ENCODE measurements around the gene TP53BP2. TPM values are rescaled to one million over a fixed set of nuclear protein-coding genes. Genes with fewer than 3 reads are reported as not detected.

TP53BP2 gene
- total RNA-seq, 1 donor from 2014 or later = 34.4 TPM

DNA sequence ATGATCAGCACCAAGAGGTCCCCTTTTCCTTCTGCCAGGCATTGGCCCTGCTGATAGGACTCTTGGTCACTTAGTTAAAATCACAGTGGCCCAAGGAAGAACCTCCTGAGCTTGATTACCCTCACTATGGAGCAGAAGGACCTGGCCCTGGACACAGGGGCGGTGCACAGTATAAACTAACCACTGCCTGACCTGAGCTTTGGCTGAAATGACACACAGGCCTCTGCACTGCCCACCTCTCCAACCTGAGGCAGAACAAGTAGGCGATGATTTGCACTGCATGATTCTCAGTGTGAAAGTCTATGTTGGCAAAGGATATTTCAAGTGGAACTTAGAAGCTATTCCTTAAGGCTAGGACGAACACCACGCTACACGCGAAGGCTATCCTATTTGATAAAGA, 84.9 kb downstream of the TP53BP2 start:
- H3K36me3 ChIP-seq (ENCODE audit: control insufficient read depth in 3 of 3, insufficient read depth in 3 of 3, low read length in 3 of 3) = peaks cover 62 to 91% (median 69%) of the 10 kb centered on the region in 3 donors
- H3K9ac ChIP-seq (ENCODE audit: low read depth in 1 of 3, low read length in 3 of 3) = no peak overlapping the region
- no peaks in the 10 kb centered on the region for H3K9me3 ChIP-seq (ENCODE audit: control insufficient read depth in 3 of 3, low read length in 3 of 3)
- H3K27ac ChIP-seq (ENCODE audit: low read depth, low read length) = no peak overlapping the region
- peaks cover 5 to 9% (median 9%) of the 10 kb centered on the region in 3 donors for H3K4me1 ChIP-seq (ENCODE audit: control insufficient read depth in 3 of 3, insufficient read depth in 3 of 3, low read length in 3 of 3)
- no peak overlapping the region for H3K4me3 ChIP-seq (ENCODE audit: low read length in 3 of 3)
- H3K27me3 ChIP-seq (ENCODE audit: control insufficient read depth in 3 of 3, insufficient read depth in 3 of 3, low read length in 3 of 3) = no peaks in the 10 kb centered on the region

DNA sequence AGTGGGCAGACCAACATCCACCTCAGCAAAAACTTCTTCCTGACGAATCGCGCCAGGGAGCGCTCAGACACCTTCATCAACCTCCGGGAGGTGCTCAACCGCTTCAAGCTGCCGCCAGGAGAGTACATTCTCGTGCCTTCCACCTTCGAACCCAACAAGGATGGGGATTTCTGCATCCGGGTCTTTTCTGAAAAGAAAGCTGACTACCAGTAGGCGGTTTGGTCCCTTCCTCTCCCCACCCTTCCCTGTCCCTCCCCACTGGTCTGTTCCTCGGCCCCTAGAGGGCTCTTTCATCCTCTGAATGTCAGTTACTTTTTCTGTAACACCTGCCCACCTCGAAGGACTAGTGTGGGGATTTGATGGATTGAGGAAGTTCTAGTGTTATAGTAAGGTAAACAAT, 86.5 kb downstream of the TP53BP2 start:
- no peak overlapping the region for H3K4me3 ChIP-seq (ENCODE audit: low read length in 3 of 3)
- H3K9ac ChIP-seq (ENCODE audit: low read depth in 1 of 3, low read length in 3 of 3) = no peak overlapping the region
- H3K27me3 ChIP-seq (ENCODE audit: control insufficient read depth in 3 of 3, insufficient read depth in 3 of 3, low read length in 3 of 3) = no peaks in the 10 kb centered on the region
- peaks cover 65 to 94% (median 84%) of the 10 kb centered on the region in 3 donors for H3K36me3 ChIP-seq (ENCODE audit: control insufficient read depth in 3 of 3, insufficient read depth in 3 of 3, low read length in 3 of 3)
- no peak overlapping the region for H3K27ac ChIP-seq (ENCODE audit: low read depth, low read length)
- H3K9me3 ChIP-seq (ENCODE audit: control insufficient read depth in 3 of 3, low read length in 3 of 3) = no peaks in the 10 kb centered on the region
- H3K4me1 ChIP-seq (ENCODE audit: control insufficient read depth in 3 of 3, insufficient read depth in 3 of 3, low read length in 3 of 3) = no peaks in the 10 kb centered on the region

DNA sequence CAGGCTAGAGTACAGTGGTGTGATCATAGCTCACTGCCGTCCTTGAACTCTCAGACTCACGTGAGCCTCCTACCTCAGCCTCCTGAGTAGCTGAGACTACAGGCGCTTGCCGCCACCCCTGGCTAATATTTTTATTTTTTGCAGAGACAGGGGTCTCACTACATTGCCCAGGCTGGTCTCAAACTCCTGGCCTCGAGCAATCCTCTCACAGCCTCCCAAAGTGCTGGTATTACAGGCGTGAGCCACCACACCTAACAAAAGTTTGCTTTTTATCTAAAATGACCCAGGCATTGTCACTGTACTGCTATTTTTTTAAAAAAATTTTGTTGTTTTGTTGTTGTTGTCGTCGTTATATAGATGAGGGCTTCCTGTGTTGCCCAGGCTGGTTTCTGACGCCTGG, 87.0 kb downstream of the TP53BP2 start:
- H3K9me3 ChIP-seq (ENCODE audit: control insufficient read depth in 3 of 3, low read length in 3 of 3) = no peaks in the 10 kb centered on the region
- H3K4me3 ChIP-seq (ENCODE audit: low read length in 3 of 3) = no peak overlapping the region
- no peak overlapping the region for H3K9ac ChIP-seq (ENCODE audit: low read depth in 1 of 3, low read length in 3 of 3)
- no peaks in the 10 kb centered on the region for H3K27me3 ChIP-seq (ENCODE audit: control insufficient read depth in 3 of 3, insufficient read depth in 3 of 3, low read length in 3 of 3)
- no peak overlapping the region for H3K27ac ChIP-seq (ENCODE audit: low read depth, low read length)
- H3K36me3 ChIP-seq (ENCODE audit: control insufficient read depth in 3 of 3, insufficient read depth in 3 of 3, low read length in 3 of 3) = peaks cover 64 to 94% (median 85%) of the 10 kb centered on the region in 3 donors
- no peaks in the 10 kb centered on the region for H3K4me1 ChIP-seq (ENCODE audit: control insufficient read depth in 3 of 3, insufficient read depth in 3 of 3, low read length in 3 of 3)

DNA sequence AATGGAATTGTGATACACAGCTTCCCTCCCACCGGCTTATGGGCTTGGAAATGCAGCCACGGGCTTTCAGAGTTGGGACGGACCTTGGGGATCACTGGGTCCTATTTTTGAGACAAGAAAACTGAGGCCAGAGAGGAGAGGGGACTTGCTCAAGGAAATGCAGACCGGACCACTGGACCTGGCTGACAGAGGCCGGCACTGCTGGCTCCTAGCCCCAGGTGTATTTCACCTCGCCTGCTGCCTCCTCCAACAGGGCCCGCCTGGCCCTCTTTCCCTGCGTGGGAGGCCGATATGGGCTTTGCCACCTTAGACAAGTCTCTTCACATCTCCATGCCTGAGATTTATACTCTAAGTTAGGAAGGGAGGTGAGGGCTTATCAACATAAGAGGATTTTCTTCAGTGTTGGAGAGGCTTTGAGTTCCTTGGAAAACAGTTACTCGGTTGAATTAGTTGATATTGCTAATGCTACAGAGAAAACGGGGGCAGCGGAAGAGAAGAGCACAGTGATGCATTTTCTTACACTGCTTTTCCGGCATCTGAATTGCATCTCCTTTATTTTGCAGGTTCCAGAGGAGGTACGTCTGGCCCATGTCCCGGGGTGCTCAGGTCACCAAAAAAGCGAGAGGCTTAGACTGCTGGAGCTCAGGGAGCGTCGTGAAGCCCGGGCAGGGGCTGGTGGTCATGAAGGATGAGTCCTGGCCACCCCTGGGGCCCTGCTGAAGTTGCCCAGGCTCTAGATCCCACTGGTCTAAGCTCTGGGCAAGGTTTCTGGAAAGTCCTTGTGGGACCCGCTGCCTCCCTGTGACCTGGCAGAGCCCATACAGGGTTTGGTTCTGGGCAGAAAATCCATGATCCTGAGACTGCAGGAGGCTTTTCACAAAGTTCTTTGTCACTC, 88.7 kb downstream of the TP53BP2 start:
- peaks cover 68 to 94% (median 84%) of the 10 kb centered on the region in 3 donors for H3K36me3 ChIP-seq (ENCODE audit: control insufficient read depth in 3 of 3, insufficient read depth in 3 of 3, low read length in 3 of 3)
- H3K9me3 ChIP-seq (ENCODE audit: control insufficient read depth in 3 of 3, low read length in 3 of 3) = no peaks in the 10 kb centered on the region
- H3K4me1 ChIP-seq (ENCODE audit: control insufficient read depth in 3 of 3, insufficient read depth in 3 of 3, low read length in 3 of 3) = no peaks in the 10 kb centered on the region
- no peak overlapping the region for H3K27ac ChIP-seq (ENCODE audit: low read depth, low read length)
- no peaks in the 10 kb centered on the region for H3K27me3 ChIP-seq (ENCODE audit: control insufficient read depth in 3 of 3, insufficient read depth in 3 of 3, low read length in 3 of 3)
- no peak overlapping the region for H3K9ac ChIP-seq (ENCODE audit: low read depth in 1 of 3, low read length in 3 of 3)
- H3K4me3 ChIP-seq (ENCODE audit: low read length in 3 of 3) = no peak overlapping the region

DNA sequence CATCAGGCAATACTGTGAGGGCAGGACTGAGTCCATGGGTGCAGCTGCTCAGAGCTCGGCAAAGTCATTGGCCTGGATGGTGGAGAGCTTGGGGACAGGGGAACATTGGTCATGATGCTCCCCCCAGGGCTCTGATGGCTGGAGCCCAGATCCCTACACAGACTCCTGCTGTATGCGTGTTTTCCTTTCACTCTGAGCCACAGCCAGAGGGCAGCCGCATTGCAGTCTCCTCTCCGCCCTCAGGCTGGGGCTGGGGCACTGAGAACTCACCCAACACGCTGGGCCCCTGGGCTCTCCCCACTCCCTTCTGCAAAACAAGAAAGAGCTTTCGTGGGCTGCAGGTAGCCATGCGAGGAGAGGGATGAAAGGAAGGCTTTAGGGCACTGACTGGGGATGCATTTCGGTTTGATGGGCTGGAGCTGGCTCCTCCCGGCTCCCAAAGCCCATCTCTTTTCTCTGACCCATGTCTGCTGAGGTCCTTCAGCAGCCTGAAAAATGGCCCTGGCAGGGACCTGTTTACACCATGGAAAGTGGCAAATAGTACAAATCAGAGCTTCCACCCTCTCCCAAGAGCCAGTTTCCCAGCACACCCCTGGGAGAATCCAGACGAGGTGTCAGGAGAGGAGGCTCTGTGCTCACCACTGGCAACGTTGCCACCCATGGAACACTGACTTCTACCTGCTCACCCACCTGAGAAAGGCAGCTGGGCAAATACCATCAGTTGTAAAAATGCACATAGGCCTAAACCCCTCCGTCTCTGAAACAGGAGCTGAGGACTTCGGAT, 89.6 kb downstream of the TP53BP2 start:
- Histone ChIP-seq H3K9me3 (ENCODE audit: control insufficient read depth in 3 of 3, low read length in 3 of 3) (no peaks in the 10 kb centered on the region), H3K27me3 (ENCODE audit: control insufficient read depth in 3 of 3, insufficient read depth in 3 of 3, low read length in 3 of 3) (no peaks in the 10 kb centered on the region), H3K36me3 (ENCODE audit: control insufficient read depth in 3 of 3, insufficient read depth in 3 of 3, low read length in 3 of 3) (peaks cover 72 to 94% (median 86%) of the 10 kb centered on the region in 3 donors), H3K4me1 (ENCODE audit: control insufficient read depth in 3 of 3, insufficient read depth in 3 of 3, low read length in 3 of 3) (no peaks in the 10 kb centered on the region), H3K4me3 (ENCODE audit: low read length in 3 of 3) (no peak overlapping the region), H3K27ac (ENCODE audit: low read depth, low read length) (no peak overlapping the region), H3K9ac (ENCODE audit: low read depth in 1 of 3, low read length in 3 of 3) (no peak overlapping the region)

DNA sequence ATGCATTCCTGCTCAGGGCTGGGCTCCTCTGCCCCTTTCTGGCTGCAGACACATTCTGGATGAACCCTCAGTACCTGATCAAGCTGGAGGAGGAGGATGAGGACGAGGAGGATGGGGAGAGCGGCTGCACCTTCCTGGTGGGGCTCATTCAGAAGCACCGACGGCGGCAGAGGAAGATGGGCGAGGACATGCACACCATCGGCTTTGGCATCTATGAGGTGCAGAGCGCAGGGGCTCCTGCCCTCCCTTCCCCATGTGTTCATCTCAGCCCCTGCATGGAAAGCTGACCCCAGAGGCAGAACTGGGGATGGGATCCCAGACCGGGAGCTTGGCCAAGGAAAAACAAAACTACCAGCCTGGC, 90.3 kb downstream of the TP53BP2 start:
- Histone ChIP-seq H3K9me3 (ENCODE audit: control insufficient read depth in 3 of 3, low read length in 3 of 3) (no peaks in the 10 kb centered on the region), H3K36me3 (ENCODE audit: control insufficient read depth in 3 of 3, insufficient read depth in 3 of 3, low read length in 3 of 3) (peaks cover 73 to 95% (median 87%) of the 10 kb centered on the region in 3 donors), H3K4me3 (ENCODE audit: low read length in 3 of 3) (no peak overlapping the region), H3K27ac (ENCODE audit: low read depth, low read length) (no peak overlapping the region), H3K27me3 (ENCODE audit: control insufficient read depth in 3 of 3, insufficient read depth in 3 of 3, low read length in 3 of 3) (no peaks in the 10 kb centered on the region), H3K4me1 (ENCODE audit: control insufficient read depth in 3 of 3, insufficient read depth in 3 of 3, low read length in 3 of 3) (no peaks in the 10 kb centered on the region), H3K9ac (ENCODE audit: low read depth in 1 of 3, low read length in 3 of 3) (no peak overlapping the region)

DNA sequence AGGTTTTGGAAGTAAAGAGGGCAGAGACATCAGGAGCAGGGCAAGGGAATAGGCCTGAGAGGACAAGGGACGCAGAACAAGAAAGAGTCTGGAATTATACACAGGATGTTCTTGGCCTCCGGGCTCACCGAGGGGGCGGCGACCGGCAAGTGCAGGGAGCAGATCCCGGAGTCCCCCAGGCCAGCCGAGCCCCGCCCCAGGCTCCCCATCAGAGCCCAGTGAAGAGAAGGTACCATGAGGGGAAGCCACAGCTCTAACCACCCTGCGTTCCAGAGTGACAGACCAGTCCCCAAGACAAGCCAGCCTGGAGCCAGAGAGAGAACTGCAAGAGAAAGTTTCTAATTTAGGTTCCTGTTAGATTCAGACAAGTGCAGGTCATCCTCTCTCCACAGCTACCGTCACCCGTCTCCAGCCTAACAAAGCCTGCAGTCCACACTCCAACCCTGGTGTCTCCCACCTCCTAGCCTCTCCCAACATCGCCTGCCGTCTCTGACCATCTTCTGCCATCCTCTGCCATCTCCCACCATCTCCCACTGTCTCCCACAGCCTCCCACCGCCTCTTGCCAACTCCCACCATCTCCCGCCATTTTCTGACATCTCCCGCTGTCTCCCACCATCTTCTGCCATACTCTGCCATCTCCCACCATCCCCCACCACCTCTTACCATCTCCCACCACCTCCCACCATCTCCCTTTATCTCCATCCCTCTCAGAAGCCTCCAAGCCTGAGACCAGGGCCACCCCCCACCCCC, 90.9 kb downstream of the TP53BP2 start:
- peaks cover 69 to 95% (median 86%) of the 10 kb centered on the region in 3 donors for H3K36me3 ChIP-seq (ENCODE audit: control insufficient read depth in 3 of 3, insufficient read depth in 3 of 3, low read length in 3 of 3)
- no peaks in the 10 kb centered on the region for H3K9me3 ChIP-seq (ENCODE audit: control insufficient read depth in 3 of 3, low read length in 3 of 3)
- H3K27me3 ChIP-seq (ENCODE audit: control insufficient read depth in 3 of 3, insufficient read depth in 3 of 3, low read length in 3 of 3) = no peaks in the 10 kb centered on the region
- no peak overlapping the region for H3K9ac ChIP-seq (ENCODE audit: low read depth in 1 of 3, low read length in 3 of 3)
- no peaks in the 10 kb centered on the region for H3K4me1 ChIP-seq (ENCODE audit: control insufficient read depth in 3 of 3, insufficient read depth in 3 of 3, low read length in 3 of 3)
- H3K27ac ChIP-seq (ENCODE audit: low read depth, low read length) = no peak overlapping the region
- H3K4me3 ChIP-seq (ENCODE audit: low read length in 3 of 3) = no peak overlapping the region

DNA sequence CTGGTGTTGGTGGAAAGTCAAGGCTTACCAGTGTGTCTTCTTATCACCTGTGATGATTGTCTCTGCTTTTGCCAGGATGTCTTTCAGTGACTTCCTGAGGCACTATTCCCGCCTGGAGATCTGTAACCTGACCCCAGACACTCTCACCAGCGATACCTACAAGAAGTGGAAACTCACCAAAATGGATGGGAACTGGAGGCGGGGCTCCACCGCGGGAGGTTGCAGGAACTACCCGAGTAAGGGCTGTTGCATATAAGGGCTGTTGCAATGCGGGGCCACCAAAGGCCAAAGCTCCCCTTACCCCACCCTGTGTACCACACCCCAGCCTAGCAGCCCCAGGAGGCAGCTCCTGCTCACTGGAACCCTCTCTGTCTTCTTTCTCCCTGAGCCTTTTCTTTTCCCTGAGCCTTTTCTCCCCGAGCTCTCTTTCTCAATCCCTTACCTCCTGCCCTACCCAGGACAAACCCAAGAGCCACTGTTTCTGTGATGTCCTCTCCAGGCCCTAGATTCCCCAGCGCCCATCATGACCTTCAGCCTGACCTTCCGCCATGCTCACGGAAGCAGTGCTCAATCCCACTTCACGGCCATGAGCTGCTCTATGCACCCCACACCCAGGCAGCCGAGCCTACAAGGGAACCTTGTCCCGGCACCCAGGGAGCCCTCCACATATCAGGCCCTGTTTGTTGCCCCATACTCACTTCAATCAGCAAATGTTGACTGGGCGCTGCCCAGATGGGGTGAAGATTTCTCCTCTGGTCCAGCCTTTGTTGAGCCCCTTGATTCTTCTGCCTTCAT, 92.8 kb downstream of the TP53BP2 start:
- Histone ChIP-seq H3K4me3 (ENCODE audit: low read length in 3 of 3) (no peak overlapping the region), H3K27me3 (ENCODE audit: control insufficient read depth in 3 of 3, insufficient read depth in 3 of 3, low read length in 3 of 3) (no peaks in the 10 kb centered on the region), H3K27ac (ENCODE audit: low read depth, low read length) (no peak overlapping the region), H3K4me1 (ENCODE audit: control insufficient read depth in 3 of 3, insufficient read depth in 3 of 3, low read length in 3 of 3) (peaks cover 8 to 11% (median 11%) of the 10 kb centered on the region in 3 donors), H3K36me3 (ENCODE audit: control insufficient read depth in 3 of 3, insufficient read depth in 3 of 3, low read length in 3 of 3) (peaks cover 62 to 77% (median 72%) of the 10 kb centered on the region in 3 donors), H3K9me3 (ENCODE audit: control insufficient read depth in 3 of 3, low read length in 3 of 3) (no peaks in the 10 kb centered on the region), H3K9ac (ENCODE audit: low read depth in 1 of 3, low read length in 3 of 3) (no peak overlapping the region)

DNA sequence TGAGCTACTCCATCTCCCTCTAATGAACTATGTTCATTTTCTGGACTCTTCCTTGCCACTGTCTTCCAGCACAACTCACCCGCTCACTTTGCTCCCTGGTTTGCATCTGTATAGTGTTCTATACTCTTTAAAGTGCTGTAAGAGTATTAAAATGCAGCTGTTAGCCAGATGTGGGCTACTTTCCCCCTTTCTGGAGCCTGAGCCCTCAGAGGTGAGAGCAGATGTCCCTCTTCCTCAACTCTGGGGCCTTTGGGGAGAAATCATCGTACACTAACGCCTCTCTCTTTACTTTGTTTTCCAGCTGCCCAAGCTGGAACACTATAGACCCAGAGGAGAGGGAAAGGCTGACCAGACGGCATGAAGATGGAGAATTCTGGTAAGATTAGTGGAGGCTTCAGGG, 94.1 kb downstream of the TP53BP2 start:
- Histone ChIP-seq H3K27ac (ENCODE audit: low read depth, low read length) (no peak overlapping the region), H3K36me3 (ENCODE audit: control insufficient read depth in 3 of 3, insufficient read depth in 3 of 3, low read length in 3 of 3) (peaks cover 62 to 74% (median 73%) of the 10 kb centered on the region in 3 donors), H3K27me3 (ENCODE audit: control insufficient read depth in 3 of 3, insufficient read depth in 3 of 3, low read length in 3 of 3) (no peaks in the 10 kb centered on the region), H3K4me1 (ENCODE audit: control insufficient read depth in 3 of 3, insufficient read depth in 3 of 3, low read length in 3 of 3) (peaks cover 12 to 17% (median 14%) of the 10 kb centered on the region in 3 donors), H3K4me3 (ENCODE audit: low read length in 3 of 3) (no peak overlapping the region), H3K9ac (ENCODE audit: low read depth in 1 of 3, low read length in 3 of 3) (no peak overlapping the region), H3K9me3 (ENCODE audit: control insufficient read depth in 3 of 3, low read length in 3 of 3) (no peaks in the 10 kb centered on the region)
